ENCODE measurements around the gene BPIFB6.

DNA sequence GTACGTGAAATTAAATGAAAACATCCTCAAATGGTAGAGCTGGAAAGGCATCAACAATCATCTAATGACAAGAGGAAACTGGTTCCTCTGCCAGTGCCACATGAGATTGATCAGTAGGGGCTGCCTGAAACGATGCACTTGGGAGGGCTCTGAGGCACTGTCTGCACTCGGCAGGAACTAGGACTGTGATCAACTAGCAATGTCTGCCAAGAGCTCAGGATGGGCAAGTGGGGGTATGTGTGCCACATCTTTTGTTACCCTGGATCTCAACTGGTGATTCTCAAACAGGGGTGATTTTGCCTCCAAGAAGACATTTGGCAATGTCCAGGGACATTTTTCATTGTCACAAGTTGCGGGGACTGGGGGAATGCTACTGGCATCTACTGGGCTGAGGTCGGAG is 1.9 kb downstream of the BPIFB6 start:
- TF ChIP-seq, protein P1, sequence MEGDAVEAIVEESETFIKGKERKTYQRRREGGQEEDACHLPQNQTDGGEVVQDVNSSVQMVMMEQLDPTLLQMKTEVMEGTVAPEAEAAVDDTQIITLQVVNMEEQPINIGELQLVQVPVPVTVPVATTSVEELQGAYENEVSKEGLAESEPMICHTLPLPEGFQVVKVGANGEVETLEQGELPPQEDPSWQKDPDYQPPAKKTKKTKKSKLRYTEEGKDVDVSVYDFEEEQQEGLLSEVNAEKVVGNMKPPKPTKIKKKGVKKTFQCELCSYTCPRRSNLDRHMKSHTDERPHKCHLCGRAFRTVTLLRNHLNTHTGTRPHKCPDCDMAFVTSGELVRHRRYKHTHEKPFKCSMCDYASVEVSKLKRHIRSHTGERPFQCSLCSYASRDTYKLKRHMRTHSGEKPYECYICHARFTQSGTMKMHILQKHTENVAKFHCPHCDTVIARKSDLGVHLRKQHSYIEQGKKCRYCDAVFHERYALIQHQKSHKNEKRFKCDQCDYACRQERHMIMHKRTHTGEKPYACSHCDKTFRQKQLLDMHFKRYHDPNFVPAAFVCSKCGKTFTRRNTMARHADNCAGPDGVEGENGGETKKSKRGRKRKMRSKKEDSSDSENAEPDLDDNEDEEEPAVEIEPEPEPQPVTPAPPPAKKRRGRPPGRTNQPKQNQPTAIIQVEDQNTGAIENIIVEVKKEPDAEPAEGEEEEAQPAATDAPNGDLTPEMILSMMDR (IDR thresholded peaks at IDR 0.05; ENCODE audit: low read length), result no peak
- TF ChIP-seq EZH2 (optimal IDR thresholded peaks at IDR 0.05; ENCODE audit: low read depth, low read length) (no peak), EZH2phosphoT487 (IDR thresholded peaks at IDR 0.05; ENCODE audit: low read length) (no peak)

All from MM.1S (cell line).